ENCODE measurements around the gene JADE1.

DNA sequence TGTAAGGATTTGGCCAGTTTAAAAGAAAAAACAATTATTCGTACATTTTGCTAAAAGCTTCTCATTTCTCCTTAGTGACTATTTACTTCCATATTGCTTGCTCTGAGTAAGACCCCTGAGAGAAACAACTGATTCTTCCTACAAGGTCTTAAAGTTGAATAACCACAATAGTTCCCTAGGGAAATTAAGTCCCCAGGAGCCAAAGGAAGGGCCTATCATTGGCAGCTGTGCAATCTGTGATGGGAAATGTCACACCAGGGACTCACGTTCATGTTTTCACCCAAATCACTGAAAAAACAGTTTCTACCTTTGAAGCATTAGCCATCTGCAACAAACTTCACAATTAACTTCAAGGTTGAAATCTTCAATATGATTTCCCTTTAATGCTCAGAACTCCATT lies 66.7 kb downstream of the JADE1 start:
- TF ChIP-seq, protein P1, sequence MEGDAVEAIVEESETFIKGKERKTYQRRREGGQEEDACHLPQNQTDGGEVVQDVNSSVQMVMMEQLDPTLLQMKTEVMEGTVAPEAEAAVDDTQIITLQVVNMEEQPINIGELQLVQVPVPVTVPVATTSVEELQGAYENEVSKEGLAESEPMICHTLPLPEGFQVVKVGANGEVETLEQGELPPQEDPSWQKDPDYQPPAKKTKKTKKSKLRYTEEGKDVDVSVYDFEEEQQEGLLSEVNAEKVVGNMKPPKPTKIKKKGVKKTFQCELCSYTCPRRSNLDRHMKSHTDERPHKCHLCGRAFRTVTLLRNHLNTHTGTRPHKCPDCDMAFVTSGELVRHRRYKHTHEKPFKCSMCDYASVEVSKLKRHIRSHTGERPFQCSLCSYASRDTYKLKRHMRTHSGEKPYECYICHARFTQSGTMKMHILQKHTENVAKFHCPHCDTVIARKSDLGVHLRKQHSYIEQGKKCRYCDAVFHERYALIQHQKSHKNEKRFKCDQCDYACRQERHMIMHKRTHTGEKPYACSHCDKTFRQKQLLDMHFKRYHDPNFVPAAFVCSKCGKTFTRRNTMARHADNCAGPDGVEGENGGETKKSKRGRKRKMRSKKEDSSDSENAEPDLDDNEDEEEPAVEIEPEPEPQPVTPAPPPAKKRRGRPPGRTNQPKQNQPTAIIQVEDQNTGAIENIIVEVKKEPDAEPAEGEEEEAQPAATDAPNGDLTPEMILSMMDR (conservative IDR thresholded peaks at IDR 0.05 in 1 of 2, IDR thresholded peaks at IDR 0.05 in 1 of 2; ENCODE audit: extremely low read depth in 1 of 2, insufficient read depth in 1 of 2, low read depth in 1 of 2, low read length in 2 of 2): no peak
- no peak for TF ChIP-seq EZH2 (IDR thresholded peaks at IDR 0.05; ENCODE audit: borderline replicate concordance, low read length)

Measured in mammary epithelial cell (primary cell).